GM12874 (cell line): ENCODE results near the gene HOPX.

Source experiments
- TF ChIP-seq, protein P1 (sequence below): IDR thresholded peaks from 2 replicates; pipeline ENCODE4 v1.5.1; 2011; ENCODE audit warnings: low read depth, mild to moderate bottlenecking, control low read depth, low read length, moderate library complexity; ENCODE audit not compliant: insufficient read depth

Gene HOPX

DNA sequence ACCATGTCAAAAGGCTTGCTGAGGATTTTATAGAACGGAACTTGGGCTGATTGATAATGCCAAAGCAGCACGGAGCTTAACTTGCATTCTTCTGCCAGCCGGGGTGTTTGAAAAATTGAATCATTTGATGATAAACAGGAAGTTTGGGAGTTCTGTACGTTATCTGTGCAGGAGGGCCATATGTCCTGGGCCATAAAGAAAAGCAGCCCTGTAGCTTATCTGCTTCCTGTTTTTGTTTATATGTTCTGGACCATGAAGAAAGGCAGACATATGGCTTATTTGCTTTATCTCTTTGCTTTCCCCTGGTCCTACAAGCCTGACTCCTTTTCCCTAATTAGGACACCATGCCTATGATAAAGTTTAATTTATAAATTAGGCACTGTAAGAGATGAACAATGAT lies 62.4 kb downstream of the HOPX start:
- TF ChIP-seq, protein P1, sequence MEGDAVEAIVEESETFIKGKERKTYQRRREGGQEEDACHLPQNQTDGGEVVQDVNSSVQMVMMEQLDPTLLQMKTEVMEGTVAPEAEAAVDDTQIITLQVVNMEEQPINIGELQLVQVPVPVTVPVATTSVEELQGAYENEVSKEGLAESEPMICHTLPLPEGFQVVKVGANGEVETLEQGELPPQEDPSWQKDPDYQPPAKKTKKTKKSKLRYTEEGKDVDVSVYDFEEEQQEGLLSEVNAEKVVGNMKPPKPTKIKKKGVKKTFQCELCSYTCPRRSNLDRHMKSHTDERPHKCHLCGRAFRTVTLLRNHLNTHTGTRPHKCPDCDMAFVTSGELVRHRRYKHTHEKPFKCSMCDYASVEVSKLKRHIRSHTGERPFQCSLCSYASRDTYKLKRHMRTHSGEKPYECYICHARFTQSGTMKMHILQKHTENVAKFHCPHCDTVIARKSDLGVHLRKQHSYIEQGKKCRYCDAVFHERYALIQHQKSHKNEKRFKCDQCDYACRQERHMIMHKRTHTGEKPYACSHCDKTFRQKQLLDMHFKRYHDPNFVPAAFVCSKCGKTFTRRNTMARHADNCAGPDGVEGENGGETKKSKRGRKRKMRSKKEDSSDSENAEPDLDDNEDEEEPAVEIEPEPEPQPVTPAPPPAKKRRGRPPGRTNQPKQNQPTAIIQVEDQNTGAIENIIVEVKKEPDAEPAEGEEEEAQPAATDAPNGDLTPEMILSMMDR: no peak

DNA sequence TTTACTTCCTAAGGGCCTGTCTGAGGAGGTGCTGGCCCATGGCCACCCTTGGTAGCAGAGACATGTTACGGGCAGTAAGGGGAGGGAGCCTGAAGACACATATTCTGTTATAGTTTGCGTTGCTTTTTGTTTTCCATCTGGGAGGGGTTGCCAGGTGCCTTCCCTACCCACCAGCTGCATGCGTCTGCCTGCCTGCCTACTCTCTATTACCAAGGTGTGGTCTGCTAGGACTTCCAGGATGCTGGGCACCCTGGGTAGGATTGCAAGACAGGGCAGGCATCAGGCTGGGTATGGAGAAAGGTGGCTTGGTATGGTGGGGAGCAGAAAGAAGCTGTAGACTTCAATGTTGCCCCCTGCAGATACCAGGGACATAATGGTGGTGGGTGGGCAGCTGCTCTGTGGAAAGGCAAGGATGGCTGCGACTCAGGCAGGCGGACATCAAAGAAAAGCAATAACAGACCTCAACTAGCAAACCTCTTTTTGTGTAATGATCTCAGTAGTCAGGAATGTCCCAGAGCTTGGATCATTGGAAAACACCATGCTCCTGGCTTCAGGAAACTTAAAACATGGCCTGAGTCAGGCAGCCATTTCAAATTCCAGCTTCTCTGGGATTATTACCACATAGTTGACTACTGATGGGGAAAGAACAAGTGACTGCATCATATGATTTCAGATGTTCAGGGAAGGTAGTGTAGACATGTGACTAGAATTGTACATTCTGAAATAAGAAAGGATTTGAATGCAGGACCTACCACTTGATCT lies 67.8 kb downstream of the HOPX start:
- TF ChIP-seq, protein P1: no peak

DNA sequence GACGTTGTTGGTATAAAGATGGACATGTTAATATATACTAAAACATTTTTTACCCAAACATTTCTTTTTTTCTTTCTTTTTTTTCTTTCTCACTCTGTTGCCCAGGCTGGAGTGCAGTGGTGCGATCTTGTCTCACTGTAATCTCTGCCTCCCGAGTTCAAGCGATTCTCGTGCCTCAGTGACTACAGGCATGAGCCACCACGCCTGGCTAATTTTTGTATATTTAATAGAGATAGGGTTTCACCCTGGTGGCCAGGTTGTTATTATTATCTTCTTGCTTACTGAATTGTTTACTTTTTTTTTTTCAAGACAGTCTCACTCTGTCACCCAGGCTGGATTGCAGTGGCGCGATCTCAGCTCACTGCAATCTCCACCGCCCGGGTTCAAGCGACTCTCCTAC lies 68.8 kb downstream of the HOPX start:
- TF ChIP-seq, protein P1: no peak

DNA sequence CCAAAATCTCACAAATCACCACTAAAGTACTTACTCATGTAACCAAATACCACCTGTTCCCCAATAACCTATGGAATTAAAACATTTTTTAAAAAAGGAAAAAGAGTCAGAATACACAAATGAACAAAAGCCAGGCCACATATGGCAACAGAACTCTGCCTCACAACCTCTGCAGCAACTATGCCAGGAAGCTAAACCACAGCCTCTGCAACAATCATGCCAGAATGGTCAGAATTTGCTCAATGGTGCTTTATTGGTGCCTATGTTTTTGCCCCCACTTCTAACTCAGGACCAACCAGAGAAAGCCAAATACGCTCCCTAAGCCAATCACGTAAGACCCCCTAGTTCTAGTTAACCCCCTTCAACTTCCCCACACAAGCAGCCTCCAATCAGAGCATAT lies 69.6 kb downstream of the HOPX start:
- TF ChIP-seq, protein P1: no peak

DNA sequence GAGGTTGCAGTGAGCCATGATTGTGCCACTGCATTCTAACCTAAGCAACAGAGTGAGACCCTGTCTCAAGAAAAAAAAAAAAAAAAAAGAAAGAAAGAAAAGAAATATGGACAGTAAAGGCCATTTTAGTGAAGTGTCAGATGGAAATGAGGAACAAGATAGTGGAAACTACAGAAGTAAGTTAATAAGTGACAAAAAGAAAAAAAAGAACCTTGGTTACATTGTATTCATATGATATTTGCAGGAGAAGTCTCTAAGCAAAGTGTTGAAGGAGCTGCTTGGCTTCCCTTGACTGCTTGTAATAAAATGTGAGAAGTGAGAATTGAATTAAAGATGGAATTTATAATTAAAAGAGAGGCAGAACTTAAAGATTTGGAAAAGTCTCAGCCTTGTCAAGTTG lies 73.2 kb downstream of the HOPX start:
- TF ChIP-seq, protein P1: no peak

DNA sequence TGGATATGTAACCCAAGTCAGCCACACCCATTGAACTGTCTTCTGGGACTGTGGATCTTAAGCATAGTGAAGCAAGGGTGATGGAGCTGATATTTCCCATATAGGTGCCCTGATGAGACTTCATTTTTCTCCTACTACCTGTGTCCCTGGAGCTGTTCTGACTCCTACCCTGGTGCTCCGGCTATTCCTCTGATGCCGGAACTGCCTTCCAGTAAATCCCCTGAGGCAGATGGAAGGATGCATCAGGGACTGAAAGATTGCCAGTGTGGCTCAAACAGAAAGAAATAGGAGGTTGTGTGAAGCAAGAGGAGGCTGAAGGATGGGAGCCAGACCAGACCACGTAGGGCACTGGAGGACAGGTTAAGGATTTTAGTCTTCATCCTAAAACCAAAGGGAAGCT lies 74.7 kb downstream of the HOPX start:
- TF ChIP-seq, protein P1: no peak

DNA sequence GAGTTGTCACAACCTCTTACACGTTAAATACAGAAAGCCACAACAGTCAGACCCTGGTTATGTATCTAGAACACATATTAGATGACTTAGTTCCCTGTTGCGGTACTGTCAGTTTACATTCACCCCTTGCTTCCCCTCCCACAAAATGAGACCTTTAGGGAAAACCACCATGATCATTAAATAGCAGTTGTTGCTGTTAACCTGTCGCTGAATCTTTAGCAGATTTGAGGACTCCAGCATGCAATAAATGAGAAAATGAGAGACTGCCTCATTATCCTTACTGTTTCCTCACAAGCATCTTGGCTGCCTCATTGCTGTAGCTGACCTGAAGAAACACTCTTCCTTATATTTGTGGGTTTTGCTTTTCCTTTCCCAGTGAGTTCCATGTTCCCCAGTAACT lies 77.8 kb downstream of the HOPX start:
- TF ChIP-seq, protein P1: no peak
